Activated T-cell treated with anti-CD3 and anti-CD28 coated beads for 1 hour (primary cell): ENCODE data around the gene NFKBIA.
"Not testable (repeated sequence)": the region's sequence is repeated elsewhere in the genome, so short reads cannot be mapped to it uniquely, and the experiment has no call there.

Experiments
- DNase-seq: peaks from one replicate; pipeline ENCODE4 v3.0.0-alpha.2; 2020; ENCODE audit warnings: low read depth

The NFKBIA gene, protein sequence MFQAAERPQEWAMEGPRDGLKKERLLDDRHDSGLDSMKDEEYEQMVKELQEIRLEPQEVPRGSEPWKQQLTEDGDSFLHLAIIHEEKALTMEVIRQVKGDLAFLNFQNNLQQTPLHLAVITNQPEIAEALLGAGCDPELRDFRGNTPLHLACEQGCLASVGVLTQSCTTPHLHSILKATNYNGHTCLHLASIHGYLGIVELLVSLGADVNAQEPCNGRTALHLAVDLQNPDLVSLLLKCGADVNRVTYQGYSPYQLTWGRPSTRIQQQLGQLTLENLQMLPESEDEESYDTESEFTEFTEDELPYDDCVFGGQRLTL

GRCh38 chr14:35404449-35405303 lies at the start of gene NFKBIA:
NFKBIA (minus strand) TSS chr14:35404749; CDS start chr14:35404644, 105 bp downstream.
- peak; percentile 93 for DNase-seq

- no peak for DNase-seq
Observed at GRCh38 chr14:35446450-35446849, 41.9 kb upstream of the NFKBIA start.

DNA sequence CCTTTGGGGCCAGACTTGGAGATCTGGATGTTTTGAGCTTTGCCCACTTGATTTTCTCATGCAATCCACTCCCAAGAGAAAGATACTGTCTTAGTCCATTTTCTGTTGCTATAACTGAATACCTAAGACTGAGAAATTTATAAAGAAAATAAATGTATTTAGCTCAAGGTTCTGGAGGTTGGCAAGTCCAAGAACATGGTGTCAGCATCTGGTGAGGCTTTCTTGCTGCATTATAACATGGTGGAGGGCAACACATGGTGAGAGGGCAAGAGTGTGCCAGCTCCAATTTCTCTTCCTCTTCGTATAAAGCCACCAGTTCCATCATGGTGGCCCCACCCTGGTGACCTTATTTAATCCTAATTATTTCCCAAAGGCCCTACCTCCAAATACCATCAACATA lies 39.6 kb upstream of the NFKBIA start:
- no peak for DNase-seq

- no peak for DNase-seq
Observed at GRCh38 chr14:35441160-35441559, 36.6 kb upstream of the NFKBIA start.

GRCh38 chr14:35438910-35439713 lies 34.6 kb upstream of the NFKBIA start:
- no peak for DNase-seq

DNA sequence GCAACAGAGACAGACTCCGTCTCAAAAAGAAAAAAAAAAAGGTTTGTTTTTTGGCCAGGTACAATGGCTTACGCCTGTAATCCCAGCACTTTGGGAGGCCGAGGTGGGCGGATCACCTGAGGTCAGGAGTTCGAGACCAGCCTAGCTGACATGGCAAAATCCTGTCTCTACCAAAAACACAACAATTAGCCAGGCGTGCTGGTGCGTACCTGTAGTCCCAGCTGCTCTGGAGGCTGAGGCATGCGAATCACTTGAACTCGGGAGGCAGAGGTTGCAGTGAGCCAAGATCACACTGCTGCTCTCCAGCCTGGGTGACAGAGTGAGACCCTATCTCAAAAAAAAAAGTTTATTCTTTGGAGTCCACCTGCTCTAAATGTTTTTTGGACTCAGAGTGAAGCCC lies 33.9 kb upstream of the NFKBIA start:
- DNase-seq: not testable (repeated sequence)

- no peak for DNase-seq
Observed at GRCh38 chr14:35435177-35435576, 30.6 kb upstream of the NFKBIA start.

DNA sequence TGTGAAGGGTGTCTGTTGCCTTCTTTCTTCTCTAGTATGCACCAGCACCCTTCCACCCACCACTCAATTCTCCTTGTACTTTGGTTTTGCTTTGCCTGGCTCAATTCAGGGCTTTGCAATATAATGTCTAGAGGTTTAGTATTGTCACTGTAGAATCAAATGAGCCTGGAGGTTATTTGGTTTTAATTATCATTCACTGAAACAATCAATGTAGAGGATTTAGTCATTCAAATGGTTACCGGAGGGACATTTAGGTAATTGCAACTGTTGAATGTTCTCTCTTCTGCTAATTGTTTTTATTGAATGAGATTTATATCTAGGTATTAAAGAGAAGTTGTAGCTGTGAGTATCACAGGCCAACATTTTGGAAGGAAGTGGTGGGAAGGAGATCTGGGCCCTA lies 29.3 kb upstream of the NFKBIA start:
- no peak for DNase-seq

- no peak for DNase-seq
Observed at GRCh38 chr14:35430459-35431199, 26.1 kb upstream of the NFKBIA start.

- no peak for DNase-seq
Observed at GRCh38 chr14:35429951-35430350, 25.4 kb upstream of the NFKBIA start.

DNA sequence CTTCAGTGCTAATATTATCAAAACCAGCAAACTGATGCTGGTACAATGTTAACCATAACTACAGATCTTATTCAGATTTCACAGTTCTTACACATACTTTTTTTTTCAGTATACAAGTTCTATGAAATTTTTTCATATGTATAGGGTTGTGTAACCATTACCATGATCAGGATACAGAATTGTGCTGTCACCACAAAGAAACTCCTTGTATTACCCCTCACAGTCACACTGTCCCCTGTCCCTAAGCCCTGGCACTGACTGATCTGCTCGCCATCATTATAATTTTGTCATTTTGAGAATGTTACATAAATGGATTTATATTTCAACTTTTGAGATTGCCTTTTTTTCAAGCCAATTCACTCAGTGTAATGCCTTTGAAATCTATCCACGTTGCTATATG lies 21.3 kb upstream of the NFKBIA start:
- no peak for DNase-seq

DNA sequence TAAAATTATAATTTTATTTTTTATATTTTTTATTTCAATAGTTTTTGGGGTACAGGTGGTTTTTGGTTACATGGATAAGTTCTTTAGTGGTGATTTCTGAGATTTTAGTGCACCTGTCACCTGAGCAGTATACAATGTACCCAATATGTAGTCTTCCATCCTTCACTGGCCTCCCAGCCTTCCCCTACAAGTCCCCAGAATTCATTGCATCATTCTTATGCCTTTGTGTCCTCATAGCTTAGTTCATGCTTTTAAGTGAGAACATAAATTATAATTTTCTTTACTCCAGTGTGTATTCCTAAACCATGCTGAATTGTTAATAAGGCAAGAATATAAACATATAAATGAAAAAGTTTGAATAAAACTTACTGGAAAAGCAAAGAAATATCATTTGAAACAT lies 19.1 kb upstream of the NFKBIA start:
- no peak for DNase-seq

DNA sequence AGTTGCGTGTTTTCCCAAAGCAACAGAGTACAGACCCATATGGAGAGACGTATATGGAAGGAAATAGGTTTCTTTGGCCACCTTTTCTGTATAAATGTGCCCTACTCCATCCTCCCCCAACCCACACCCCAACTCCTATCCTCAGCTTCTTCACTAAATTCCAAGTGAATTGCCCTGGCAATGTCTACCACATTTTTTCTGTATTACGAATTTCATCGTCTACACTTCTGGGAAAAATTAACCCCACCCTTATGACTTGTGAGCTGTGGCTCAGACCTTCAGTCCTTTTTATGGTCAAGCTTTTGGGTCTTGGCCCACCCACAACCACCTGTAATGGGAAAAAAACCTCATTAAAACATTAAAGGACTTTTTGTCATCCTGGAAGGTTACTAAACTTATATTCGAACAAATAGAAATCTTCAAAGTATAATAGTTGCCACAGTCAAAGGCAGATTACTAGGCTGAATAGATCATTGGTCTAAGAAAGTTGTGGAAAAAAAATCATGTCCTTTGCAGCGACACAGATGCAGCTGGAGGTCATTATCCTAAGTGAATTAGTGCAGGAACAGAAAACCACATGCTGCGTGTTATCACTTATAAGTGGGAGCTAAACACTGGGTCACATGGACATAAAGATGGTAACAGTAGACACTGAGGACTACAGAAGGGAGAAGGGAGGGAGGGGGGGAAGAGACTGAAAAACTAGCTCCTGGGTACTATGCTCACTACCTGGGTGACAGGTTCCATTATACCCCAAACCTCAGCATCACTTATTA lies 15.7 kb upstream of the NFKBIA start:
- no peak for DNase-seq

GRCh38 chr14:35419429-35419841 lies 14.9 kb upstream of the NFKBIA start:
- no peak for DNase-seq

DNA sequence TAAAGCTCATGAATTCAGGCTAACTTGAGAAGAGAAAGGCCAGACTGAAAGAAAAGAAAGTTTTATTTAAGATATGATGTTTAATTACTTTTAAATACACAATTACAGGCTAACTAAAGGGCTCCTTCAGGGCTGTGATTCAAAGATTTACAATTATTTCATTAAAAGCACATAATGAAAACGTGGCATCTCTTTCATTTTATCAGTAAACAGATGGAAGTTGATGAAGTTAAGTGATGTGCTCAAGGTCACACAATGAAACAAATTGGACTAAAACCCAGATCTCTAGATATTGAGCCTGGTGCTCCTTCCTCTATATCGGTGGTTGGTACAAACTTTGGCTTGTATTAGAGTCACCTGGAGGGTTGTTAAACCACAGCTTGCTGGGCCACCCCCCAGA lies 13.5 kb upstream of the NFKBIA start:
- DNase-seq: no peak

- DNase-seq: peak; percentile 32
Observed at GRCh38 chr14:35416108-35416750, 11.7 kb upstream of the NFKBIA start.

- no peak for DNase-seq
Observed at GRCh38 chr14:35414365-35414764, 9.8 kb upstream of the NFKBIA start.

- DNase-seq: no peak
Observed at GRCh38 chr14:35412272-35413056, 7.9 kb upstream of the NFKBIA start.

GRCh38 chr14:35410858-35411257 lies 6.3 kb upstream of the NFKBIA start:
- DNase-seq: no peak

GRCh38 chr14:35409595-35409994 lies 5.0 kb upstream of the NFKBIA start:
- no peak for DNase-seq
